ENCODE measurements around the gene PRDM15. TPM values are rescaled to one million over a fixed set of nuclear protein-coding genes. Genes with fewer than 3 reads are reported as not detected.

PRDM15 gene
- total RNA-seq, 1 experiment from 2014 or later, result 5.7 TPM

- TF ChIP-seq CTCF (IDR thresholded peaks at IDR 0.05; ENCODE audit: unreplicated experiment), result no peak
- Mint-ChIP-seq H3K4me1 (ENCODE audit: insufficient read depth, unreplicated experiment) (no peaks in the 10 kb centered on the region), H3K9me3 (ENCODE audit: unreplicated experiment) (peaks cover 8% of the 10 kb centered on the region), H3K4me3 (ENCODE audit: unreplicated experiment) (no peak overlapping the region), H3K27ac (ENCODE audit: low read depth, unreplicated experiment) (no peak overlapping the region), H3K36me3 (ENCODE audit: insufficient read depth, unreplicated experiment) (peaks cover 12% of the 10 kb centered on the region), H3K27me3 (ENCODE audit: insufficient read depth, unreplicated experiment) (no peaks in the 10 kb centered on the region)
- intact Hi-C loops (cut with micrococcal nuclease), result no loop called here
- no peak for DNase-seq (ENCODE audit: unreplicated experiment)
- ChIA-PET POLR2A (interaction anchor here (0.9 kb wide), 1 partner anchor 17 kb away, joined by 3 read pairs; no protein-coding TSS in a partner anchor), CTCF (interaction anchor here (1.6 kb wide), 1 partner anchor 198 kb away, joined by 5 read pairs; no protein-coding TSS in a partner anchor)
- BruUV-seq (replicated peaks), result no TSS peak
Observed at GRCh38 chr21:41810597-41810932, 68.6 kb downstream of the PRDM15 start.

DNA sequence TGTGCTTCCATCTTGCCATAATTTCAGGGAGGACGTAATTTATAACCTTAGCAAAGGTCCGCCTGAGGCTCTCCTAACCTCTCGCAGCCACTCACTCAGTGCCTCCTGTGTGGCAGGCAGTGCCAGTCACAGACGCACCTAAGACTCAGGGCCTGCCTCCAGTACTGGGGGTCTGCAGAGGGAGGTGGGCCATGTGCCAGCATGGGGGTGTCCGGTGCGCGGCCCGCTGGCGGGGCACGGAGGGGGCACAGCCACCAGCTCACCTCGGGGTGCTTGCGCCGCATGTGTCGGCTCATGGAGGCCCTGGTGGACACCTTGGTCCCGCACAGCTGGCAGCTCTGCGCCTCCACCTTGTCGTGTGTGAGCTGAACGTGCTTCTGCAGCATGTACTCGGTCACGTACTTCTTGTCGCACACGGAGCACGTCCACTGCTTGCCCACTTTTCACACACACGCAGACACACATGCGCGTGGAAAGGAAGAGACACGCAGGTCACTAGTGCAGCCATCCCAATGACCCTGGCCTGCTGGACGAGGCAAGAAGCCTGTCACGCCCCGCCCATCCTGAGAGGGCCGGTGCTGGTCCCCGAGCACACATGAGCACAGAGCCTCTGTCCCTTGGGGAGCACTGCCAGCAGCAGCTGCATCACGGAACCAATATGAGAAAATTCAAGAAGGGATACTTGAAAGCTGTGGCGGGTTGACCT is 69.1 kb downstream of the PRDM15 start:
- Mint-ChIP-seq H3K9me3 (ENCODE audit: unreplicated experiment) (peaks cover 8% of the 10 kb centered on the region), H3K27ac (ENCODE audit: low read depth, unreplicated experiment) (no peak overlapping the region), H3K36me3 (ENCODE audit: insufficient read depth, unreplicated experiment) (peaks cover 7% of the 10 kb centered on the region), H3K27me3 (ENCODE audit: insufficient read depth, unreplicated experiment) (no peaks in the 10 kb centered on the region), H3K4me3 (ENCODE audit: unreplicated experiment) (no peak overlapping the region), H3K4me1 (ENCODE audit: insufficient read depth, unreplicated experiment) (no peaks in the 10 kb centered on the region)
- ChIA-PET POLR2A (no interaction called here), CTCF (no interaction called here)
- no peak for DNase-seq (ENCODE audit: unreplicated experiment)
- no peak for TF ChIP-seq CTCF (IDR thresholded peaks at IDR 0.05; ENCODE audit: unreplicated experiment)
- no TSS peak for BruUV-seq (replicated peaks)
- intact Hi-C loops (cut with micrococcal nuclease), result no loop called here

GRCh38 chr21:41808846-41809245 is 70.3 kb downstream of the PRDM15 start:
- H3K27ac Mint-ChIP-seq (ENCODE audit: low read depth, unreplicated experiment), result no peak overlapping the region
- ChIA-PET CTCF (interaction anchor here (0.7 to 1.7 kb wide), 4 partner anchors 14 to 199 kb away, joined by 3 to 4 read pairs (median 3); no protein-coding TSS in a partner anchor), POLR2A (no interaction called here)
- peaks cover 8% of the 10 kb centered on the region for H3K9me3 Mint-ChIP-seq (ENCODE audit: unreplicated experiment)
- DNase-seq (ENCODE audit: unreplicated experiment), result no peak
- no peak overlapping the region for H3K4me3 Mint-ChIP-seq (ENCODE audit: unreplicated experiment)
- intact Hi-C loops (cut with micrococcal nuclease), result no loop called here
- no peak for TF ChIP-seq CTCF (IDR thresholded peaks at IDR 0.05; ENCODE audit: unreplicated experiment)
- peaks cover 7% of the 10 kb centered on the region for H3K36me3 Mint-ChIP-seq (ENCODE audit: insufficient read depth, unreplicated experiment)
- BruUV-seq (replicated peaks), result no TSS peak
- H3K4me1 Mint-ChIP-seq (ENCODE audit: insufficient read depth, unreplicated experiment), result no peaks in the 10 kb centered on the region
- no peaks in the 10 kb centered on the region for H3K27me3 Mint-ChIP-seq (ENCODE audit: insufficient read depth, unreplicated experiment)

DNA sequence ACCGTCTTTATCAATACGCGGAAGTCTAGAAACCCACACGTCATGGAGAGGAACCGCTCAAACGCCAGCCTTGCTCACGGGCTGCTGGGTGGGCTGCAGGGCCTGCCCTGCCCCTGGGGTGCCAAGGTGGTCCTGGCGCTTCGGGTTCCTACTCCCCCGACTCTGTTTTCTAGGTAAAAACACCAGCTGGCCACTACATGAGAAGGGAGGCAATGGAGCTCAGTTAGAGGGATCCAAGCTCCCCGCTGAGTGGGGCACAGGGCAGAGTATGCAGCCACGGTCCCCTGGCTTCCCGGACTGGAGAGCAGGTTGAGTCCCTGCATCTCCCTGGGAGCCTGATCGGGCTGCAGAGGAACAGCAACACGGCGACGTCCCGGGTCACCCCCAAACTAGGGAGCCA is 71.0 kb downstream of the PRDM15 start:
- no peak for DNase-seq (ENCODE audit: unreplicated experiment)
- H3K36me3 Mint-ChIP-seq (ENCODE audit: insufficient read depth, unreplicated experiment), result peaks cover 7% of the 10 kb centered on the region
- intact Hi-C loops (cut with micrococcal nuclease), result no loop called here
- BruUV-seq (replicated peaks), result no TSS peak
- H3K4me1 Mint-ChIP-seq (ENCODE audit: insufficient read depth, unreplicated experiment), result no peaks in the 10 kb centered on the region
- peaks cover 8% of the 10 kb centered on the region for H3K9me3 Mint-ChIP-seq (ENCODE audit: unreplicated experiment)
- no peak overlapping the region for H3K27ac Mint-ChIP-seq (ENCODE audit: low read depth, unreplicated experiment)
- ChIA-PET POLR2A (no interaction called here), CTCF (interaction anchor here (0.5 to 1.7 kb wide), 7 partner anchors 9 to 198 kb away, joined by 3 to 4 read pairs (median 3); no protein-coding TSS in a partner anchor)
- no peak for TF ChIP-seq CTCF (IDR thresholded peaks at IDR 0.05; ENCODE audit: unreplicated experiment)
- no peaks in the 10 kb centered on the region for H3K27me3 Mint-ChIP-seq (ENCODE audit: insufficient read depth, unreplicated experiment)
- H3K4me3 Mint-ChIP-seq (ENCODE audit: unreplicated experiment), result no peak overlapping the region

Measured in MCF 10A (cell line).